BJ (cell line): ENCODE measurements around the gene CANT1. TPM values are rescaled to one million over a fixed set of nuclear protein-coding genes. Genes with fewer than 3 reads are reported as not detected.

Experiments
- CTCF ChIA-PET: fragments of 350-600 bp; formaldehyde crosslinking; extraction: SDS; loops from one replicate; lab custom pipeline; 2021; ENCODE audit warnings: antibody characterized with exemption, inconsistent platforms; lab: Yijun Ruan, JAX
- POLR2A ChIA-PET: fragments of 300-600 bp; sonication (Branson Sonifier 250); formaldehyde crosslinking; extraction: SDS; loops from one replicate; lab custom pipeline; 2021; ENCODE audit warnings: antibody characterized with exemption; lab: Charles Lee
- DNase-seq: peaks from one replicate; pipeline ENCODE4 v3.0.0-alpha.2; 2011; ENCODE audit warnings: low read depth
- H3K27me3 ChIP-seq: 2 replicates; pipeline ENCODE4 v1.6.0; 2011; ENCODE audit warnings: low read length; ENCODE audit not compliant: control insufficient read depth, insufficient read depth
- H3K36me3 ChIP-seq: 2 replicates; pipeline ENCODE4 v1.5.1; 2011; ENCODE audit warnings: low read length; ENCODE audit not compliant: control insufficient read depth, insufficient read depth
- H3K4me3 ChIP-seq: 2 replicates; pipeline ENCODE4 v1.5.1; 2011; ENCODE audit warnings: low read depth, mild to moderate bottlenecking, control low read depth, low read length
- polyA minus RNA-seq: library from RNA; depleted of rRNA, polyadenylated mRNA; stranded (reverse); fragments of >200 nt; gene quantifications from 2 replicates; pipeline ENCODE4 v1.2.3, GENCODE V29; 2011; rRNA and poly(A)+ RNA removed
- polyA plus RNA-seq: library from polyadenylated mRNA; depleted of rRNA; stranded (reverse); fragments of >200 nt; gene quantifications from 2 replicates; pipeline ENCODE4 v1.2.3, GENCODE V29; 2011; rRNA removed
- TF ChIP-seq, protein P1 (sequence below): IDR thresholded peaks from 2 replicates; pipeline ENCODE4 v1.5.1; 2011; ENCODE audit warnings: low read depth, mild to moderate bottlenecking, control low read depth, inconsistent platforms, low read length, moderate library complexity; ENCODE audit not compliant: insufficient read depth

CANT1 gene
- 58.7 and 83.5 TPM in 2 replicates for polyA plus RNA-seq
- polyA minus RNA-seq = 31.8 and 40.0 TPM in 2 replicates

DNA sequence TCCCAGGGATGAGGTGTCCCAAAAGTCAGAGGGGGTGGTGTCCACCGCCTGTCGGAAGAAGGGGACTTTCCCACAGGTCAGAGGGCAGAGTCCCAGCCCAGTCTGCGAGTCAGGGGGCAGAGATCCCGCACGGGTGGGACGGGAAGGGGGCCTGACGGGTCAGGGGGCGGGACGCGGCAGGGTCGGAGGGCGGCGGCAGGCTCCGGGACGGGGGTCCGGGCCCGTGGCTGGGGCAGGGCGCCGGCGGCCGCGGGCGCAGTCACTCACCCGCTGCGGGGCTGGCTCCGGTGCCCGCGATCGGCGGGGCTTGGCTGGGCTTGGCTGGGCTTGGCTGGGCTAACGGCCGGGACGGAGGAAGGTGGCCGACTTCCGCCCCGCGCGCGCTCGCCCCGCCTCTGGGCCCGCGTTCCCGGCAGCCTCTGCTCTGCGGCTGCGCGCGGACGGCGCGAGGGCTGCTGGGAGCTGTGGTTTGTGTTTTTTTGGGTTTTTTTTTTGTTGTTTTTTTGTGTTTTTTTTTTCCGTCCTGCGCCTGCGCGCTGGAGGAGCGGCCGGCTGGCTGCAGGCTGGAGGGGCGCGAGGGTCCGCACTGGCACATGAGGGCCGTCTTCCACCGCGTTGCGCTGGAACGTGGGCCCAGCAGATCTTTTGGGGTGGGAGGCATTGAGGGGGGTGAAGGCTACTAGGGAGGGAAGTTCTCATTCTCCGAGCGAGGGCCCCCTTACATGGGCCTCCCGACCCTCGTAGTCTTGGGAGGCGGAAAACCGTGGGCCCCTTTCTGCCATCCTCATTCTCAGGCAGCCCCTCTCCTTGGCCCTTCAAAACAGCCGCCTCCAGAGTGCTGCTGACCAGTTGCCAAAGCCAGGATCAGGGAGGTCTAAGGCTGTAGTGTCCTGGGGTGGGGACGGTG is at the start of gene CANT1:
Gene CANT1, minus strand, starts transcription at position 368 of the 907 bp plus-strand sequence. CDS start 12,142 bp downstream, outside the sequence.
- Histone ChIP-seq H3K4me3 (peak within 1 kb of the TSS; percentile 87), H3K27me3 (no peaks in the 10 kb centered on the region), H3K36me3 (peaks cover 6% of the 10 kb centered on the region; the same call in 1 of the 2 replicates)
- ChIA-PET CTCF (interaction anchor here (0.9 to 1.2 kb wide), 3 partner anchors 9 to 73 kb away, joined by 3 to 6 read pairs (median 5); no protein-coding TSS in a partner anchor), POLR2A (interaction anchor here (0.6 kb wide), 3 partner anchors 11 to 88 kb away, joined by 3 to 13 read pairs (median 4); no protein-coding TSS in a partner anchor)
- peak; percentile 33 for DNase-seq
- TF ChIP-seq, protein P1, sequence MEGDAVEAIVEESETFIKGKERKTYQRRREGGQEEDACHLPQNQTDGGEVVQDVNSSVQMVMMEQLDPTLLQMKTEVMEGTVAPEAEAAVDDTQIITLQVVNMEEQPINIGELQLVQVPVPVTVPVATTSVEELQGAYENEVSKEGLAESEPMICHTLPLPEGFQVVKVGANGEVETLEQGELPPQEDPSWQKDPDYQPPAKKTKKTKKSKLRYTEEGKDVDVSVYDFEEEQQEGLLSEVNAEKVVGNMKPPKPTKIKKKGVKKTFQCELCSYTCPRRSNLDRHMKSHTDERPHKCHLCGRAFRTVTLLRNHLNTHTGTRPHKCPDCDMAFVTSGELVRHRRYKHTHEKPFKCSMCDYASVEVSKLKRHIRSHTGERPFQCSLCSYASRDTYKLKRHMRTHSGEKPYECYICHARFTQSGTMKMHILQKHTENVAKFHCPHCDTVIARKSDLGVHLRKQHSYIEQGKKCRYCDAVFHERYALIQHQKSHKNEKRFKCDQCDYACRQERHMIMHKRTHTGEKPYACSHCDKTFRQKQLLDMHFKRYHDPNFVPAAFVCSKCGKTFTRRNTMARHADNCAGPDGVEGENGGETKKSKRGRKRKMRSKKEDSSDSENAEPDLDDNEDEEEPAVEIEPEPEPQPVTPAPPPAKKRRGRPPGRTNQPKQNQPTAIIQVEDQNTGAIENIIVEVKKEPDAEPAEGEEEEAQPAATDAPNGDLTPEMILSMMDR = no peak

DNA sequence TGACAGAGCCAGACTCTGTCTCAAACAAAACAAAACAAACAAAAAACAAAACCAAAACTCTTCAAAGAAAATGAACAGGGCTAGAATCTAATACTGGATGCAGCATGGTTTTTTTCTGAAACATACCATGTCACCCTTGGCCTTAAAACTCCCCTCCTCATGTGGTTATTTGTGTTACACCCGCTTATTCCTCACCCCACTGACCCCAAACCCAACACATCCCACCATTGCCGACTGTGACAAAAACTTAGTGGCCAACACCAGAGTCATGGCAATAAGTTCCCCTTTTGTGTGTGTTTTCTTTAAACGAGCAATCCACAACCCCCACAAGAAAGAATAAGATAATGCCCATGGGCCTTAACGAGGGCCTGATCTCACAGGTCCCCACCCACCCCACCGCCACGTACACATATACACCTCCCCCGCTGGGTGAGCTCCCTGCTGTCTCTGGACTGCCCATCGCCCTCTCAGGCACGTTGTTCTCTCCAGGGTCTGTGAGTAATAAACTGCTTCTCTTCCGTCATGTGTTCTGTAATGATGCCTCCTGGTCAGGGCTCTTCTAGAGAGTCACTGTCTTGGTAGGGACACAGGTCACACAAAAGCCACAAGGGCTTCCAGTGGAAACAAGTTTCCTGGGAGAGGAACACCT is 48.3 kb upstream of the CANT1 start:
- CTCF ChIA-PET = interaction anchor here (1.0 to 1.6 kb wide), 3 partner anchors 12 to 29 kb away, joined by 3 read pairs; no protein-coding TSS in a partner anchor
- TF ChIP-seq, protein P1 = no peak
- H3K36me3 ChIP-seq = no peaks in the 10 kb centered on the region
- no peak for DNase-seq
- H3K4me3 ChIP-seq = no peak overlapping the region
- no peaks in the 10 kb centered on the region for H3K27me3 ChIP-seq
- POLR2A ChIA-PET = no interaction called here

DNA sequence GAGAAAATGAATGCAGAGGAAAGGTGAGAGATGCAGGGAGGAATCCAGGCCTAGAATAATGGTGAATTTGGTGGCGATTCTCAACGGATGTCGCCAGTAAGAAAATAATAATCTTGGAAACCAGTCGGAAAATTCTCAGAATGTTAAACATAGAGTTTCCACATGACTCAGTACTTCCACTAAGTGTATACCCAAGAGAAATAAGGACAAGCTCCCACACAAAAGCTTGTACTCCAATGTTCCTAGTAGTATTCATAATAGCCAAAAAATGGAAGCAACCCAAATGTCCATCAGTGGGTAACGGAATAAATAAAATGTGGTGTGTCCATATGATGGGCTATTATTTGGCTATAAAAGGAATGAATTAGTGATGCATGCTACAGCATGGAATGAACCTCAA is 45.6 kb upstream of the CANT1 start:
- H3K36me3 ChIP-seq = no peaks in the 10 kb centered on the region
- DNase-seq = no peak
- TF ChIP-seq, protein P1 = no peak
- ChIA-PET CTCF (interaction anchor here (1.1 kb wide), 1 partner anchor 27 kb away, joined by 3 read pairs; no protein-coding TSS in a partner anchor), POLR2A (no interaction called here)
- H3K27me3 ChIP-seq = no peaks in the 10 kb centered on the region
- no peak overlapping the region for H3K4me3 ChIP-seq

DNA sequence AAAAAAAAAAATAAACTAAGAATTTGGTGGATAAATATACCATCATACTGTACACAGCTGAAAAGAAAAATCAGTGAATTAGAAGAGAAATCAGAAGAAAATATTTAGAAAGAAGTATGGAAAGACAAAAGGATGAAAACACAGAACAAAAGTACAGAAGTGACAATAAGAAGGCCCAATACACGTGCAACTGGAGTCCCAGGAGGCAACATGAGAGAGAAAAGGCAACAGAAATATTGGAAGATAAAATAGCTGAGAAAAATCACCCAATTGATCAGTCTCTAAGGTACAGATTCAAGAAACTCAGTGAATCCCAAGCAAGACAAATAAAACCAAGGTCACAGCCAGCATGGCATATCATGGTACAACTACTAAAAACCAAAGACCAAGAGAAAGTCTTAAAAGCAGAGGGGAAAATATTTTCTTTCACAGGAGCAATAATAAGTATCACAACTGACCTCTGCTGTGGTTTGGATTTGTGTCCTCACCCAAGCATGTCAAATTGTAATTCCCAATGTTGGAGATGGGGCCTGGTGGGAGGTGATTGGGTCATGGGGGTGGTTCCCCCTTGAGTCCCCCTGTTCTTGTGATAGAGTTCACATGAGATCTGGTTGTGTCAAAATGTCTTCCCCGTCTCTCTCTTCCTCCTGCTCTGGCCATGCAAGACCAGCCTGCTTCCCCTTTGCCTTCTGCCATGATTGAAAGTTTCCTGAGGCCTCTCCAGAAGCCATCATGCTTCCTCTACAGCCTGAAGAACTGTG is 44.8 kb upstream of the CANT1 start:
- H3K27me3 ChIP-seq = no peaks in the 10 kb centered on the region
- H3K36me3 ChIP-seq = no peaks in the 10 kb centered on the region
- H3K4me3 ChIP-seq = no peak overlapping the region
- TF ChIP-seq, protein P1 = no peak
- no peak for DNase-seq
- CTCF ChIA-PET = interaction anchor here (0.7 to 1.4 kb wide), 5 partner anchors 10 to 338 kb away, joined by 3 to 9 read pairs (median 4); no protein-coding TSS in a partner anchor
- POLR2A ChIA-PET = interaction anchor here (0.6 kb wide), 1 partner anchor 20 kb away, joined by 7 read pairs; no protein-coding TSS in a partner anchor
